KOPT-K1 (cell line): Measurements from ENCODE around the gene ZNF133.
"Not testable (repeated sequence)": the region's sequence is repeated elsewhere in the genome, so short reads cannot be mapped to it uniquely, and the experiment has no call there.

Source experiments
- H3K27ac ChIP-seq: fragments of 200-600 bp; sonication (generic); 2 replicates; pipeline ENCODE4 v1.5.1; 2016; ENCODE audit warnings: antibody characterized with exemption, mild to moderate bottlenecking, low read depth, low read length; ENCODE audit not compliant: poor library complexity, severe bottlenecking
- H3K36me3 ChIP-seq: fragments of 200-600 bp; sonication (generic); 2 replicates; pipeline ENCODE4 v1.5.1; 2017; ENCODE audit warnings: antibody characterized with exemption, mild to moderate bottlenecking, low read length, moderate library complexity; ENCODE audit not compliant: insufficient read depth
- H3K9me3 ChIP-seq: fragments of 200-600 bp; sonication (generic); 2 replicates; pipeline ENCODE4 v1.5.1; 2017; ENCODE audit warnings: antibody characterized with exemption, low read length, mild to moderate bottlenecking; ENCODE audit not compliant: insufficient read depth, poor library complexity, severe bottlenecking

ZNF133 gene

DNA sequence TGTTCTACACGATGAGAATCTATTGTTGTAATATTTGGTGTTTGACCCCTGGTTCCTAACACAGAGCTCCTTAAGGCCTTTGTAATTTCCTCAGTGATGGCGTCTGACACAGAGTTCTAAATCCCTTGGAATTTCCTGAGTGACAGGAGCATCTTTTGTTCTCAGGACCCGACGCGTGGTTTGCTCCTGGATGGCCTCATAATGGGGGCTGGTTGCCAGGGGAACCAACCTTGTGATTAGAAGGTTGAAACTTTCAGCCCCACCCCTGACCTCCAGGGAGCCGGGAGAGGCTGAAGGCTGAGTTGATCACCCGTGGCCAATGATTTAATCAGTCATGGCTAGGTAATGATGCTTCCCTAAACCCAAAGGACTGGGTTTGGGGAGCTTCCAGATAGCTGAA is 20.5 kb upstream of the ZNF133 start:
- Histone ChIP-seq H3K27ac (no peak overlapping the region), H3K36me3 (no peaks in the 10 kb centered on the region), H3K9me3 (no peaks in the 10 kb centered on the region)

DNA sequence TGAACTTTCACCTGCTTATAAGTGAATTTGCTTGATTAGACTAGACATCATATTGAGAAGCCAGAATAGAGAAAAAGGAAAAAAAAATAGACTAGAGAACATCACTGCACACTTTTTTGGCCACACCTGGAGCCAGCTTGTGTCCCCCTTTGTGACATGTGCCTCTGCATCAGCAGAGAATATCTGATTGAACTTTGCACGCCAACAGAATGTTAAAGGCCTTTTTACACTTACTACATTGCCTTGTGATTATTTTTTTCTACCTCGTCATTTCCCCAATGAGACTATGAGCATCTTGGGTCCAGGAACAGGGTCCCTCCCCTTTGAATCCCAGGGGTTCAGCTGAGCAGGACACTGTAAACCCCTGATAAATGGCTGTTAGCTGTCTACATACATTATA is 17.2 kb upstream of the ZNF133 start:
- Histone ChIP-seq H3K36me3 (no peaks in the 10 kb centered on the region), H3K27ac (no peak overlapping the region), H3K9me3 (no peaks in the 10 kb centered on the region)

DNA sequence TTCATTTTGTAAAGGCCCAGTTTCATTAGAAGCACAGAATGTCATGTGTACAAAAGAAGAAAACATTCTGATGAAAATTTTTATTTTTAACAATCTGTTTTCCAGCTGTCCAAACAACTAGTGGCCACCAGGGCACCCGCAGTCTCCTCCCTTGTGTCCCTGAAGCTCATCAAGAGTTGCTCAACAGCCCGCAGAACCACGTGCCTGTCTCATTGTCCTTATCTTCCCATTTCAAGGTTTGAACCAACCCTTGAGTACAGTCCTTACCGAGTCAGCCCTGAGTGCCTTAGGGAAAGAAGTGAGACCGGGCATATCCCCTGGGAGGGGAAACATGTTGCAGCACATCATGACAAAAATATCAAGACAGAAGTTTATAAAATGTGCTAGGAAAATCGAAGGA is 15.9 kb upstream of the ZNF133 start:
- Histone ChIP-seq H3K27ac (no peak overlapping the region), H3K36me3 (no peaks in the 10 kb centered on the region), H3K9me3 (no peaks in the 10 kb centered on the region)

DNA sequence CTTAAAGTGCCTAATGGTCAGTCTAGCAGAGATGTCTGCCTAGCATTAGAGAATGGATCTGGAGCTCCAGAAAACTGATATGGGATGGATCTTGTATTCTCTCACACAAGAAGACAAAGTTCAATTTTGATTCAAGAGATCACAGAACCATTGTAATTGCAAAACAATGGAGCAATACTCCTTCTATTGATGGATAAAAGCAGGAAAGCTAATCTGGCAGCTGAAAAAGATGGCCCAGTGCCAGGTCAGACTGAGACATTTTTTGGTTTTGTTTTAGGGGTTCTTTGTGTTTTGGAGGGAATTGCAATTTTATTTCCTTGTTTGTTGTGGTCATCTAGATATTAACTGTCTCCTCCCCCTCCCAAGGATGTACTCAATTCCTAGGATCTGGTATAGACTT is 14.6 kb upstream of the ZNF133 start:
- no peaks in the 10 kb centered on the region for H3K9me3 ChIP-seq
- no peaks in the 10 kb centered on the region for H3K36me3 ChIP-seq
- no peak overlapping the region for H3K27ac ChIP-seq

DNA sequence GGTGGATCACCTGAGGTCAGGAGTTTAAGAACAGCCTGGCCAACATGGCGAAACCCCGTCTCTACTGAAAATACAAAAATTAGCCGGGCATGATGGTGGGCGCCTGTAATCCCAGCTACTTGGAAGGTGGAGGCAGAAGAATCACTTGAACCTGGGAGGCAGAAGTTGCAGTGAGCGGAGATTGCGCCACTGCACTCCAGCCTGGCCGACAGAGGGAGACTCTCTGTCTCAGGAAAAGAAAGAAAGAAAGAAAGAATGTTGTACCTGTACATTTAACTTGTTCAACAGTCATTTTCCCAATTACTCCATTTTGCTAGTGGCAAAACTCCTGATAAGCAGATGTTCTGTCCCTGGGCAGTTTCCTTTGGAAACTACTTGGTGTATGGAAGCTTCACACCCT is 12.4 kb upstream of the ZNF133 start:
- not testable (repeated sequence) for H3K27ac ChIP-seq, H3K36me3 ChIP-seq, H3K9me3 ChIP-seq

DNA sequence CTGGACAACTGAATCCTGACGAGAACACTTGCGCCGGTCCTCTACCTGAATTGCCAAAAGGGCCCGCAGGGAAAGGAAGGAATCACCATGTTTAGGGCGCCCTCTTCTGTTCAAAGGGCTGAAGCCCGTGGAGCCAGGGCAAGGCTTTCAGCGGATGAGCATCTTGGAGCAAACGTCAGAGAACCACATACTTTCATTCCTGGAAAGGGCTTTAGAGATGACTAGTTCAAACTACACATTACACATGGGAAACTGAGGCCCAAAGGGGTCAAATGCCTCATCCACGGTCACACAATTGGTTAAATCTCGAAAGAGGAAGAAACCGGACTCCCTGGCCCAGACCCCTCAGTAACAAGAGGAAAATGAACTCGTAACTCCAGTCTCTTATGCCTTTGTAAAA is 11.5 kb upstream of the ZNF133 start:
- H3K36me3 ChIP-seq = no peaks in the 10 kb centered on the region
- no peaks in the 10 kb centered on the region for H3K9me3 ChIP-seq
- H3K27ac ChIP-seq = no peak overlapping the region

DNA sequence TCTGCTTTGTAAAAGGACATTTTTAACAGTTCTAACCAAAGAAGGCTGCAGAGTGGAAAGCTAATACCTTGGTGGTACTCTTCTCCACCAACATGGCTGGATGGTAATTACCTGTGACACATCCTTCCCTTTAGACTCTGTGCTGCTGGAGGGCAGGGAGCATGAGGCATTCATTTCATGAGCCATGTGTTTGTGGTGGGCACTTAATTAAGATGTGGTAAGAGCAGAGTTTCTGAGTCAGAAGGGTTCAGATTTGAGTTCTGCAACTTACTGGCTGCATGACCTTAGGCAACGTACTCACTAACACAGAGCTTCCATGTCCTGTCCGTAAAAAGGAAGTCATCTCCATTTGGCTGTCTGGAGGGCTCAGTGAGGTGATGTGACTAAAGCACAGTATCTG is 9.1 kb upstream of the ZNF133 start:
- Histone ChIP-seq H3K9me3 (peaks cover 2% of the 10 kb centered on the region), H3K27ac (no peak overlapping the region), H3K36me3 (no peaks in the 10 kb centered on the region)

DNA sequence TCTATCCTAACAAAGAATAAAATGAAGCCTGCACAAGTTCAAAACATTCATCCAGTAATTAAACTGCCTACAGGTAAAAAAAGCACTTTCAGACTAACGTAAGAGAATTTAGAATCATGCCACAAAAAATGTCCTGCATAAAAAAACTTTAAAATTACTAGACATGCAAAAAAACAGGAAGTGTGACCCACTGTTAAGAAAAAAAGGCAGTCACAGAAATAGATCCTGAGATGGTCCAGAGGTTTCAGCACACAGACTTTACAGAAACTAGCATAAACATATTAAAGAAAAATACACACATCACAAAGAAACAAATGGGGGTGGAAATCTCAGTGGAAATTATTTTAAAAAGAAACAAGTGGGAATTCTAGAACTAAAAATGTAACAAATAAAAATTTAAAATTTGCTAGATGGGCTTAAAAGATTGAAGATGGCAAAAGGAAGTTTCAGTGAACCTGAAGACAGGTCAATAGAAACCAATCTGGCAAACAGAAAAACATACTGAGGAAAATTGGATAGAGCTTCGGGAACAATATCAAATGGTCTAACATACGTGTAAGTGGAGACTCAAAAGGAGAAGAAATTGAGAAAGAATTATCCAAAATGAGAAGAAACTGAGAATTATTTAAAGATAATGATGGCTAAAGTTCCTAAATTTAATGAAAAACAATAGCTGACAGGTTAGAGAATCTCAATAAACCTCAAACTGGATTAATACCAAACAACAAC is 3.4 kb upstream of the ZNF133 start:
- Histone ChIP-seq H3K9me3 (peaks cover 31% of the 10 kb centered on the region), H3K36me3 (no peaks in the 10 kb centered on the region), H3K27ac (no peak overlapping the region)

DNA sequence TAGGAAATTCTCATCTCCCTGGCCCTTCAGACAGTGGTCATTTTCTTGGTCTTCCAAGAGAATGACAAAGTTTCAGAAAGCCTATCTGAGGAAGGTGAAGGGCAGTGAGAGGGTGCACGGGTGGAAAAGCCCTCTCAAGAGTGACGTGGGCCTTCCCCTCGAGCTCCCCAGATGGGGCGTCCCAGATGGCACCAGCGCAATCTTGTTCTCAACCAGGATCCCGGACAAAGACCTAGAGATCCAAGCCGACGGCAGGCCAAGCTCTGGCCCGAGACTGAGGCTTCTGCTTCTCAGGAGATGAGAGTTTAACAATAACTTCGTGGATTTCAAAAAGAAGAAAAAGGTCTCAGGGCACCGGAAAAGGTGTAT is 797 bp upstream of the ZNF133 start:
- Histone ChIP-seq H3K9me3 (peaks cover 31% of the 10 kb centered on the region), H3K36me3 (peaks cover 9% of the 10 kb centered on the region; the same call in 1 of the 2 replicates), H3K27ac (peak overlapping the region; percentile 82)

DNA sequence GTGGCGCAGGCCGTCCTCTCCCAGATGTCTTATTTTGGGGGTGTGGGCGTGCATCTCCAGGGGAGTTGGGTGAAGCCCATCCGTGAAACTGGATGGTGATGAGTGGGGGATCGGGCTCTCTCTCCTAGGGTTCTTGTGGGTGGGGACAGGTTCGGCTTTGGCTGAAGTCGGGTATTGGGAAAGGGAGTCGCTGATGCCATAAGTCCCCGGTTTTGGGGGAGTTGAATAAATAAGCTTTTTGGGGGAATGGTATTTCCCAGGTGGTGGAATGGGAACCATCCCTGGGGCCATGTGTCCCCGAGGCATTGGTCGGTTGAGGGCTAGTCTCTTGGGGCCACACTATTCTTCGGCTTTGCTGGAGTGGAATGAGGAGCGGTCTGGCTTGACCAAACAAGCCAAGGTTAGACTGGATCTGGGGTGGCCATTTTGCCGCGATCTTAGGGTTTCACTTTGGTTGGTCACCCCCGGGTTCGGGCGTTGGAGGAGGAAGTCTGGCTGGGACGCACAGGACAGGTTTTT is 481 bp downstream of the ZNF133 start:
- Histone ChIP-seq H3K9me3 (peaks cover 31% of the 10 kb centered on the region), H3K27ac (peak overlapping the region; percentile 82), H3K36me3 (peaks cover 13% of the 10 kb centered on the region; the same call in 1 of the 2 replicates)

DNA sequence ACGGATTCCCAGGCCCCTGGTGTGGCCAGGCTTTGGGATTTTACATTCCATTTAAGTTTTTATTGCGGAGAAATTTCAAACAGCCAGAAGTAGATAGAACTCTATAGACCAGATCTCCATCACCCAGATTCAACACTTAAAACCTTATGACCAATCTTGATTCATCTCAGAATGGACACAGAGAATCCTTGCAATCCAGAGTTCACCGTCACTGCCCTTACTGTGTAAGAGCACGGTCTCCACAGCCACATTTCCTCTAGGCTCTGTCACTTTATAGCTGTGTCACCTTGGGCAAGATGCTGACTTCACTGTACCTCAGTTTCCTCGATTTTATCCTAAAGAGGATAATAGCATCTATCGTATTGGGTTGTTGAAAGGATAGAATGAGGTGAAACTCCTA is 979 bp downstream of the ZNF133 start:
- peaks cover 28% of the 10 kb centered on the region for H3K9me3 ChIP-seq
- H3K36me3 ChIP-seq = peaks cover 13% of the 10 kb centered on the region; the same call in 1 of the 2 replicates
- H3K27ac ChIP-seq = no peak overlapping the region

DNA sequence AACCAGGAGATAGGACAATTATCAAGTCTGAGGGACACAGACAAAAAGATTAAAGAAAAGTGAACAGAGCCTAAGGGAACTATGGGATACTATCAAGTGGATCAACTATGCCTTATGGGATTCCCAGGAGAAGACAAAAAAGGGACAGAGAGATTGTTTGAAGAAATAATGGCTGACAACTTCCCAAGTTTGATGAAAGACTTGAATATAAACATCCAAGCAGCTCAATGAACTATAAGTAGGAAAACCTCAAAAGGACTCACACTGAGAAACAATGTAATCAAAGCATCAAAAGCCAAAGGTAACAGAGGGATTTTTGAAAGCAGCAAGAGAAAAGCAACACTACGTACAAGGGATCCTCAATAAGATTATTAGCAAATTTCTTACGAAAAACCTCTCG is 11.0 kb downstream of the ZNF133 start:
- Histone ChIP-seq H3K27ac (no peak overlapping the region), H3K9me3 (peaks cover 27% of the 10 kb centered on the region), H3K36me3 (peaks cover 4% of the 10 kb centered on the region; the same call in 1 of the 2 replicates)

DNA sequence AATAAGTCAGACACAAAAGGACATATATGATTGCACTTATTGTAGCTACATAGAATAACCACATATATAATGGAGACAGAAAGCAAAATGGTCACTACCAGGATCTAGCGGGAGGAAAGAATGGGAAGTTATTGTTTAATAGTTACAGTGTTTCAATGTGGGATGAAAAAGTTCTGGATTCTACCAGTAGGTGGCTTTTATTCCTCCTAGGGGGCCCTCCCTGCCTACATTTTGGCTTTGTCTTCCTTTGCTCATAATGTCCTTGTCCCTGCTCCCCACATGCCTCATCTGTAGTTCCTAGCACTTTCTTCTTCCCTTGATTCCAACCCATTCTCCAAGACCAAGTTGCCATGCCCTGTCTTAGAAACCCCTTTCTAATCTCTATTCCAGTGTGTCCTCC is 16.3 kb downstream of the ZNF133 start:
- no peak overlapping the region for H3K27ac ChIP-seq
- H3K9me3 ChIP-seq = peaks cover 7% of the 10 kb centered on the region
- no peaks in the 10 kb centered on the region for H3K36me3 ChIP-seq

DNA sequence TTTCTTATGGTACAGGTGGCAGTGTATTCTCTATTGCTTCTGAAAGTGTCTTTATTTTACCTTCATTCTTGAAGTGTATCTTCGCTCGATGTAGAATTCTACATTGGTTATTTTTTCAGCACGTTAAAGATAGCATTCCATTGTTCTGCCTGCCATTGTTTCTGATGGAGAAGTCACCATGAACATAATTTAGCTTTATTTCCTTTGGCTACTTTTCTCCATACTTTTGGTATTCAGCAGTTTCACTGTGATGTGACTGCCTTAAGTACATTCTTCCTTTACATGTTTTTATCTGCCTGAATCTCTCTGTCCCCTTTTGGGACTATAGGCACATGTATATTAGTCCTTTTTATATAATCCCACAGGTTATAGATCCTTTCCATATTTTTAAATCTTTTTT is 19.0 kb downstream of the ZNF133 start:
- no peaks in the 10 kb centered on the region for H3K9me3 ChIP-seq
- no peaks in the 10 kb centered on the region for H3K36me3 ChIP-seq
- H3K27ac ChIP-seq = no peak overlapping the region

DNA sequence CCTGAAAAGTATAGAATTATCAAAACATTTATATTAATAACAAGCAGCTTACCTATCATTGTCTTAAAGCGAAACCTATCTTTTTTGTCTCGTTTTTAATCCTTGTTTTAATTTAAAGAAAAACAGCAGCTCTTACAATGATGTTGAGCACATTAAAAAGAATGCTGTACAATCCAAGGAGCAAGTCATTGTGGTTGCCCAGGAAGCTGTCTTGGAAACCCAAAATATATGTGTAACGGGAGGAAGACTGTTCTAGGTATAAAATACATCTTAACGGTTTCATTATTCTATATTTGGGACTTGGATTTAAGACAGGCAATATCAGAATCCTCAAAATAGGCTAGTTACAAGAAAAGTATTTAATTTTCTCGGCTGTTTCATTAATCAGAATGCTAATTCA is 21.7 kb downstream of the ZNF133 start:
- H3K27ac ChIP-seq = no peak overlapping the region
- H3K36me3 ChIP-seq = peaks cover 3% of the 10 kb centered on the region; the same call in 1 of the 2 replicates
- H3K9me3 ChIP-seq = no peaks in the 10 kb centered on the region

DNA sequence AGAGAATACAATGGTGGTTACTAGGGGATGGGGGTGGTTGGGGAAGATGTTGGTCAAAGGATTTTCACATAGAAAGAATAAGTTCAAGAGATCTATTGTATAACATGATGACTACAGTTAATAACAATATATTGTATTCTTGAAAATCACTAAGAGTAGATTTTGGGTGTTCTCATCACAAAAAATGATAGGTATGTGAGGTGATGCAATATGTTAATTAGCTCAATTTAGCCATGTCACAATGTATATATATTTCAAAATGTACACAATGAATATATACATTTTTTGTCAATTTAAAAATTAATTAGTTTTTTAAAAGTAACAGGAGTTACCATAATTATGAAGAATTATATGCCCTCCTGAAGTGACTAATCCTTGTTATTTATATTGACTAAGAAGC is 22.3 kb downstream of the ZNF133 start:
- H3K36me3 ChIP-seq = peaks cover 8% of the 10 kb centered on the region
- H3K27ac ChIP-seq = no peak overlapping the region
- H3K9me3 ChIP-seq = no peaks in the 10 kb centered on the region
